ENCODE measurements around the gene TMEM60.

The TMEM60 gene

GRCh38 chr7:77771901-77772300 is 26.3 kb downstream of the TMEM60 start:
- no peak for TF ChIP-seq TCF12 (IDR thresholded peaks at IDR 0.05; ENCODE audit: low read depth)
- TF ChIP-seq NFIC (IDR thresholded peaks at IDR 0.05) = no peak
- TF ChIP-seq CEBPB (IDR thresholded peaks at IDR 0.05) = no peak
- TF ChIP-seq RAD21 (IDR thresholded peaks at IDR 0.05; ENCODE audit: low read depth) = no peak
- no peak for TF ChIP-seq USF1 (IDR thresholded peaks at IDR 0.05)
- no peak for TF ChIP-seq EGR1 (IDR thresholded peaks at IDR 0.05)
- no peak for TF ChIP-seq MAX (IDR thresholded peaks at IDR 0.05)
- TF ChIP-seq REST (IDR thresholded peaks at IDR 0.05; ENCODE audit: low read depth) = no peak
- TF ChIP-seq TAF1 (IDR thresholded peaks at IDR 0.05; ENCODE audit: low read depth) = no peak
- TF ChIP-seq YY1 (IDR thresholded peaks at IDR 0.05; ENCODE audit: low read depth) = no peak
- no peak for TF ChIP-seq FOXM1 (IDR thresholded peaks at IDR 0.05; ENCODE audit: borderline replicate concordance, low read depth)
- no peak for TF ChIP-seq EP300 (IDR thresholded peaks at IDR 0.05; ENCODE audit: borderline replicate concordance)
- no peak for TF ChIP-seq ZBTB7A (IDR thresholded peaks at IDR 0.05; ENCODE audit: low read depth)
- no peak for TF ChIP-seq CREB1 (IDR thresholded peaks at IDR 0.05; ENCODE audit: low read depth)
- no peak for TF ChIP-seq TEAD4 (IDR thresholded peaks at IDR 0.05)

- TF ChIP-seq RAD21 (IDR thresholded peaks at IDR 0.05; ENCODE audit: low read depth) = no peak
- no peak for TF ChIP-seq TAF1 (IDR thresholded peaks at IDR 0.05; ENCODE audit: low read depth)
- no peak for TF ChIP-seq TCF12 (IDR thresholded peaks at IDR 0.05; ENCODE audit: low read depth)
- TF ChIP-seq EGR1 (IDR thresholded peaks at IDR 0.05) = no peak
- TF ChIP-seq CEBPB (IDR thresholded peaks at IDR 0.05) = no peak
- TF ChIP-seq MAX (IDR thresholded peaks at IDR 0.05) = no peak
- TF ChIP-seq NFIC (IDR thresholded peaks at IDR 0.05) = no peak
- TF ChIP-seq CREB1 (IDR thresholded peaks at IDR 0.05; ENCODE audit: low read depth) = no peak
- TF ChIP-seq YY1 (IDR thresholded peaks at IDR 0.05; ENCODE audit: low read depth) = no peak
- TF ChIP-seq FOXM1 (IDR thresholded peaks at IDR 0.05; ENCODE audit: borderline replicate concordance, low read depth) = no peak
These were observed 27.9 kb downstream of the TMEM60 start for GRCh38 chr7:77770316-77770715.

GRCh38 chr7:77766801-77767605 is 31.2 kb downstream of the TMEM60 start:
- TF ChIP-seq TEAD4 (IDR thresholded peaks at IDR 0.05) (no peak), TCF12 (IDR thresholded peaks at IDR 0.05; ENCODE audit: low read depth) (no peak), NFIC (IDR thresholded peaks at IDR 0.05) (no peak), EP300 (IDR thresholded peaks at IDR 0.05; ENCODE audit: borderline replicate concordance) (no peak), MAX (IDR thresholded peaks at IDR 0.05) (no peak), CREB1 (IDR thresholded peaks at IDR 0.05; ENCODE audit: low read depth) (no peak), YY1 (IDR thresholded peaks at IDR 0.05; ENCODE audit: low read depth) (no peak), USF1 (IDR thresholded peaks at IDR 0.05) (no peak), ZBTB7A (IDR thresholded peaks at IDR 0.05; ENCODE audit: low read depth) (no peak), RAD21 (IDR thresholded peaks at IDR 0.05; ENCODE audit: low read depth) (no peak), CEBPB (IDR thresholded peaks at IDR 0.05) (no peak), REST (IDR thresholded peaks at IDR 0.05; ENCODE audit: low read depth) (no peak), EGR1 (IDR thresholded peaks at IDR 0.05) (no peak), TAF1 (IDR thresholded peaks at IDR 0.05; ENCODE audit: low read depth) (no peak), FOXM1 (IDR thresholded peaks at IDR 0.05; ENCODE audit: borderline replicate concordance, low read depth) (no peak)

GRCh38 chr7:77765906-77766800 is 32.1 kb downstream of the TMEM60 start:
- no peak for TF ChIP-seq EGR1 (IDR thresholded peaks at IDR 0.05)
- TF ChIP-seq EP300 (IDR thresholded peaks at IDR 0.05; ENCODE audit: borderline replicate concordance) = no peak
- TF ChIP-seq CEBPB (IDR thresholded peaks at IDR 0.05) = no peak
- TF ChIP-seq TCF12 (IDR thresholded peaks at IDR 0.05; ENCODE audit: low read depth) = no peak
- no peak for TF ChIP-seq USF1 (IDR thresholded peaks at IDR 0.05)
- TF ChIP-seq TEAD4 (IDR thresholded peaks at IDR 0.05) = no peak
- TF ChIP-seq ZBTB7A (IDR thresholded peaks at IDR 0.05; ENCODE audit: low read depth) = no peak
- TF ChIP-seq REST (IDR thresholded peaks at IDR 0.05; ENCODE audit: low read depth) = no peak
- TF ChIP-seq CREB1 (IDR thresholded peaks at IDR 0.05; ENCODE audit: low read depth) = no peak
- TF ChIP-seq FOXM1 (IDR thresholded peaks at IDR 0.05; ENCODE audit: borderline replicate concordance, low read depth) = no peak
- no peak for TF ChIP-seq TAF1 (IDR thresholded peaks at IDR 0.05; ENCODE audit: low read depth)
- TF ChIP-seq NFIC (IDR thresholded peaks at IDR 0.05) = no peak
- no peak for TF ChIP-seq MAX (IDR thresholded peaks at IDR 0.05)
- no peak for TF ChIP-seq RAD21 (IDR thresholded peaks at IDR 0.05; ENCODE audit: low read depth)
- TF ChIP-seq YY1 (IDR thresholded peaks at IDR 0.05; ENCODE audit: low read depth) = no peak
